Esophagus squamous epithelium (tissue), 4 donors: ENCODE results near the gene AKR1B15.

Experiments
- POLR2A ChIP-seq, 4 donors: fragments of 450-650 bp; IDR thresholded peaks; one replicate each; pipeline ENCODE4 v1.6.1; 2017; ENCODE audit warnings: antibody characterized with exemption in 4 of 4, mild to moderate bottlenecking in 4 of 4, moderate library complexity in 3 of 4
- TF ChIP-seq, protein P1 (sequence below), 6 experiments: fragments of 450-650 bp in 4 of 6; fragments of 200-600 bp in 2 of 6; sonication (generic) in 2 of 6; IDR thresholded peaks; one replicate each; pipeline ENCODE4 v1.5.1; 2016 to 2019; ENCODE audit warnings: antibody characterized with exemption in 6 of 6, mild to moderate bottlenecking in 4 of 6, moderate library complexity in 4 of 6

DNA sequence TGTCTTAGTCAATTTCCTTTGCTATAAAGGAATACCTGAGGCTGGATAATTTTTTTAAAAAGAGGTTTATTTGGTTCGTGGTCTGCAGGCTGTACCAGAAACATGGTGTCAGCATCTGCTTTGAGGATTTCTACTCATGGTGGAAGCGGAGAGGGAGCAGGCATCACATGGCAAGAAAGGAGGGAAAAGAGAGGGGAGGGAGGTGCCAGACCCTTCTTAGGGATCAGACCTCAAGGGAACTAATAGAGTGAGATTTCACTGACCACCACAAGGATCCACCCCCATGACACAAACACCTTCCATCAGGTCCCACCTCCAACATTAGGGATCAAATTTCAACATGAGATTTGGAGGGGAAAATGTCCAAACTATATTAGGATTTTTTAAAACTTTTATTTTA is 48.5 kb upstream of the AKR1B15 start:
- TF ChIP-seq, protein P1, sequence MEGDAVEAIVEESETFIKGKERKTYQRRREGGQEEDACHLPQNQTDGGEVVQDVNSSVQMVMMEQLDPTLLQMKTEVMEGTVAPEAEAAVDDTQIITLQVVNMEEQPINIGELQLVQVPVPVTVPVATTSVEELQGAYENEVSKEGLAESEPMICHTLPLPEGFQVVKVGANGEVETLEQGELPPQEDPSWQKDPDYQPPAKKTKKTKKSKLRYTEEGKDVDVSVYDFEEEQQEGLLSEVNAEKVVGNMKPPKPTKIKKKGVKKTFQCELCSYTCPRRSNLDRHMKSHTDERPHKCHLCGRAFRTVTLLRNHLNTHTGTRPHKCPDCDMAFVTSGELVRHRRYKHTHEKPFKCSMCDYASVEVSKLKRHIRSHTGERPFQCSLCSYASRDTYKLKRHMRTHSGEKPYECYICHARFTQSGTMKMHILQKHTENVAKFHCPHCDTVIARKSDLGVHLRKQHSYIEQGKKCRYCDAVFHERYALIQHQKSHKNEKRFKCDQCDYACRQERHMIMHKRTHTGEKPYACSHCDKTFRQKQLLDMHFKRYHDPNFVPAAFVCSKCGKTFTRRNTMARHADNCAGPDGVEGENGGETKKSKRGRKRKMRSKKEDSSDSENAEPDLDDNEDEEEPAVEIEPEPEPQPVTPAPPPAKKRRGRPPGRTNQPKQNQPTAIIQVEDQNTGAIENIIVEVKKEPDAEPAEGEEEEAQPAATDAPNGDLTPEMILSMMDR (IDR thresholded peaks at IDR 0.05) = no peak
- no peak for TF ChIP-seq POLR2A (IDR thresholded peaks at IDR 0.05)
